MCF 10A (cell line): ENCODE data around the gene PLXNB3. TPM values are rescaled to one million over a fixed set of nuclear protein-coding genes. Genes with fewer than 3 reads are reported as not detected.

Experiments
- BruUV-seq: library from RNA; stranded (reverse); fragments of 400-500 nt; replicated peaks from 2 replicates; lab custom pipeline; 2021; lab: Mats Ljungman, UMichigan
- CTCF ChIA-PET: fragments of 300-600 bp; sonication (Branson Sonifier 250); formaldehyde crosslinking; extraction: SDS; loops from one replicate; lab custom pipeline; 2021; ENCODE audit warnings: antibody characterized with exemption, inconsistent platforms; lab: Yijun Ruan, JAX
- POLR2A ChIA-PET: fragments of 300-600, 350-650 bp; sonication (Branson Sonifier 250); formaldehyde crosslinking; extraction: SDS; loops from one replicate; lab custom pipeline; 2020; ENCODE audit warnings: antibody characterized with exemption, inconsistent platforms; lab: Yijun Ruan, JAX
- DNase-seq: peaks from one replicate; pipeline ENCODE4 v3.0.0-alpha.2; 2018; ENCODE audit not compliant: unreplicated experiment
- H3K27ac Mint-ChIP-seq: one replicate; pipeline ENCODE4 v1.8.0; 2022; ENCODE audit warnings: mild to moderate bottlenecking, low read depth, mixed read lengths; ENCODE audit not compliant: unreplicated experiment
- H3K27me3 Mint-ChIP-seq: one replicate; pipeline ENCODE4 v1.8.0; 2022; ENCODE audit warnings: mixed read lengths; ENCODE audit not compliant: insufficient read depth, unreplicated experiment
- H3K36me3 Mint-ChIP-seq: one replicate; pipeline ENCODE4 v1.8.0; 2022; ENCODE audit warnings: mild to moderate bottlenecking, moderate library complexity, mixed read lengths; ENCODE audit not compliant: insufficient read depth, unreplicated experiment
- H3K4me1 Mint-ChIP-seq: one replicate; pipeline ENCODE4 v1.8.0; 2022; ENCODE audit warnings: mixed read lengths; ENCODE audit not compliant: insufficient read depth, unreplicated experiment
- H3K4me3 Mint-ChIP-seq: one replicate; pipeline ENCODE4 v1.8.0; 2022; ENCODE audit warnings: mild to moderate bottlenecking, moderate library complexity, mixed read lengths; ENCODE audit not compliant: unreplicated experiment
- H3K9me3 Mint-ChIP-seq: one replicate; pipeline ENCODE4 v1.8.0; 2022; ENCODE audit warnings: mixed read lengths; ENCODE audit not compliant: unreplicated experiment
- intact Hi-C: fragments of 100-400 bp; cut with micrococcal nuclease; formaldehyde crosslinking; loops from 2 replicates; pipeline ENCODE4 v1.14.1; 2022
- total RNA-seq: library from RNA; stranded (reverse); gene quantifications from 2 replicates; pipeline ENCODE4 v1.2.3, GENCODE V29; 2022
- TF ChIP-seq, protein P1 (sequence below): fragments of 200-600 bp; IDR thresholded peaks from one replicate; pipeline ENCODE4 v1.8.0; 2022; ENCODE audit warnings: antibody characterized with exemption, mild to moderate bottlenecking; ENCODE audit not compliant: unreplicated experiment

The PLXNB3 gene
- total RNA-seq, 1 experiment from 2014 or later = 7.2 TPM

GRCh38 chrX:153784325-153784967, 20.4 kb downstream of the PLXNB3 start:
- TF ChIP-seq, protein P1, sequence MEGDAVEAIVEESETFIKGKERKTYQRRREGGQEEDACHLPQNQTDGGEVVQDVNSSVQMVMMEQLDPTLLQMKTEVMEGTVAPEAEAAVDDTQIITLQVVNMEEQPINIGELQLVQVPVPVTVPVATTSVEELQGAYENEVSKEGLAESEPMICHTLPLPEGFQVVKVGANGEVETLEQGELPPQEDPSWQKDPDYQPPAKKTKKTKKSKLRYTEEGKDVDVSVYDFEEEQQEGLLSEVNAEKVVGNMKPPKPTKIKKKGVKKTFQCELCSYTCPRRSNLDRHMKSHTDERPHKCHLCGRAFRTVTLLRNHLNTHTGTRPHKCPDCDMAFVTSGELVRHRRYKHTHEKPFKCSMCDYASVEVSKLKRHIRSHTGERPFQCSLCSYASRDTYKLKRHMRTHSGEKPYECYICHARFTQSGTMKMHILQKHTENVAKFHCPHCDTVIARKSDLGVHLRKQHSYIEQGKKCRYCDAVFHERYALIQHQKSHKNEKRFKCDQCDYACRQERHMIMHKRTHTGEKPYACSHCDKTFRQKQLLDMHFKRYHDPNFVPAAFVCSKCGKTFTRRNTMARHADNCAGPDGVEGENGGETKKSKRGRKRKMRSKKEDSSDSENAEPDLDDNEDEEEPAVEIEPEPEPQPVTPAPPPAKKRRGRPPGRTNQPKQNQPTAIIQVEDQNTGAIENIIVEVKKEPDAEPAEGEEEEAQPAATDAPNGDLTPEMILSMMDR = no peak
- peaks cover 17% of the 10 kb centered on the region for H3K36me3 Mint-ChIP-seq
- no peaks in the 10 kb centered on the region for H3K9me3 Mint-ChIP-seq
- CTCF ChIA-PET = interaction anchor here (1.0 kb wide), 1 partner anchor 30 kb away, joined by 3 read pairs; no protein-coding TSS in a partner anchor
- no peaks in the 10 kb centered on the region for H3K4me1 Mint-ChIP-seq
- BruUV-seq = no TSS peak
- intact Hi-C loops = no loop called here
- H3K4me3 Mint-ChIP-seq = no peak overlapping the region
- H3K27me3 Mint-ChIP-seq = no peaks in the 10 kb centered on the region
- POLR2A ChIA-PET = no interaction called here
- no peak overlapping the region for H3K27ac Mint-ChIP-seq
- DNase-seq = no peak

GRCh38 chrX:153786669-153787068, 22.6 kb downstream of the PLXNB3 start:
- H3K9me3 Mint-ChIP-seq = no peaks in the 10 kb centered on the region
- H3K4me3 Mint-ChIP-seq = no peak overlapping the region
- no peaks in the 10 kb centered on the region for H3K4me1 Mint-ChIP-seq
- H3K27ac Mint-ChIP-seq = no peak overlapping the region
- ChIA-PET POLR2A (no interaction called here), CTCF (no interaction called here)
- intact Hi-C loops = no loop called here
- DNase-seq = no peak
- no TSS peak for BruUV-seq
- TF ChIP-seq, protein P1 = no peak
- H3K36me3 Mint-ChIP-seq = peaks cover 10% of the 10 kb centered on the region
- no peaks in the 10 kb centered on the region for H3K27me3 Mint-ChIP-seq

DNA sequence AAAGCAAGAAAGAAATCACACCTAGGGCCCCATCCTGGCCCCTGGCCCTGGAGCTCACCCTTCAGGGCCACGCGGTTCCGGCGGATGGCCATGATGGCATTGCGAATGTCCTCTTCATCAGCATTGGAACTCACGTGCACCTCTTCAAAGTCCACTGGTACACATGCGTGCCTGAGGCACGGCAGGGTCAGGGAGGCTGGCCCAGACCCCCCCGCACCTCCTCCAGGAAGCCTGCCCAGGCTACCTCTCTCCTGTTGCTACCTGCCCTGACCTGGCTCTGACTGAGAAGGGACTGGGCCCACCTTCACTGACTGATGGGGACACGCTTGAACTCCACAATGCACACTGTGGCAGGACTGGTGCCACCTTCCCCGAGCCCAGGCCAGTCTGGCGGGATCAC, 25.6 kb downstream of the PLXNB3 start:
- no TSS peak for BruUV-seq
- POLR2A ChIA-PET = interaction anchor here (0.6 kb wide), 1 partner anchor 159 kb away, joined by 3 read pairs; no protein-coding TSS in a partner anchor
- H3K4me1 Mint-ChIP-seq = no peaks in the 10 kb centered on the region
- DNase-seq = no peak
- no peaks in the 10 kb centered on the region for H3K9me3 Mint-ChIP-seq
- TF ChIP-seq, protein P1 = no peak
- no peak overlapping the region for H3K27ac Mint-ChIP-seq
- CTCF ChIA-PET = no interaction called here
- intact Hi-C loops = no loop called here
- no peak overlapping the region for H3K4me3 Mint-ChIP-seq
- H3K36me3 Mint-ChIP-seq = peaks cover 10% of the 10 kb centered on the region
- H3K27me3 Mint-ChIP-seq = no peaks in the 10 kb centered on the region

DNA sequence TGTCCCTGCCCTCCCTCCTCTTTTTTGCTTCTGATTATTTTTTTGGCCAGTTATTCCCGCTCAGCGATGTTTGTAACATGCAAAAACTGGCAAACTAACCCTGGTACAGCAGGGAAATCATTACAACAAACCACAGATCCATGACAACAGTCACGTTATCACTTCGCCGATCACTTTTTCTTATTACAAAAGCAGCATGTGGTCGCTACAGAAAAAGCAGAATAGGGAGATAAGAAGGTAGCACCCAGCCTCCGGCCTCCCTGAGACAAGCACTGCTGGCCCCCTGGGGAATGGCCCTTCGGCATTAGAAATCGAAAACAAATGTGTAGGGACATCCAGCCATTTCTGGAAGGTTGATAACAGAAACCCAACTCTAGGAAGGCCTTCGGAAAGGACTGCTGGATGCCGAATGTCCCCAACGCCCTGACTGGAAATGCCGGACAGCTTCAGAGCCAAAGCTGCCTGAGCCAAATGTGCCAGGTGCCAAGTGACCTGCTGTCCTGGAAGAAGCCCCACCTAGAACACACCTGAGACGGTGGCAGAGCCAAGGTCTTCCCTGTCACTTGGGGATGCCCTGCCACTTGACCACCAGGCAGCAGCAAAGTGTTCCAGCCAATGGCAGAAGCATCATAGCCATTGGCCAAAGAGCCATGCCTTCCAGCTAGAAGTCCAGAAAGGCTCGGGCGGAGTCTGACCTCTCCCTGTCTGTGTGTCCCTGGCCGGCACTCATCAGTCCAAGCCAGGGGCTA, 27.2 kb downstream of the PLXNB3 start:
- Mint-ChIP-seq H3K36me3 (peaks cover 9% of the 10 kb centered on the region), H3K27me3 (no peaks in the 10 kb centered on the region), H3K27ac (no peak overlapping the region), H3K4me1 (no peaks in the 10 kb centered on the region), H3K4me3 (no peak overlapping the region), H3K9me3 (no peaks in the 10 kb centered on the region)
- intact Hi-C loops = no loop called here
- TF ChIP-seq, protein P1 = no peak
- POLR2A ChIA-PET = interaction anchor here (1.0 kb wide), 1 partner anchor 137 kb away, joined by 4 read pairs; no protein-coding TSS in a partner anchor
- BruUV-seq = no TSS peak
- no peak for DNase-seq
- CTCF ChIA-PET = interaction anchor here (0.6 kb wide), 1 partner anchor 69 kb away, joined by 3 read pairs; no protein-coding TSS in a partner anchor
